Sigmoid colon (tissue), 7 donors: Measurements from ENCODE around the gene DCLK3. TPM values are rescaled to one million over a fixed set of nuclear protein-coding genes. Genes with fewer than 3 reads are reported as not detected.

Experiments used
- DNase-seq: peaks from one replicate; pipeline ENCODE4 v3.0.0-alpha.2; 2019
- H3K27ac ChIP-seq, 4 donors: fragments of 200-600 bp; sonication (generic); one replicate each; pipeline ENCODE4 v1.5.1; 2016 to 2019; ENCODE audit warnings: mild to moderate bottlenecking in 1 of 4
- H3K27me3 ChIP-seq, 3 donors: fragments of 200-600 bp; sonication (generic); one replicate each; pipeline ENCODE4 v1.5.1; 2019; ENCODE audit warnings: mild to moderate bottlenecking in 1 of 3
- H3K36me3 ChIP-seq, 4 donors: fragments of 200-600 bp; sonication (generic); one replicate each; pipeline ENCODE4 v1.5.1; 2016 to 2019
- H3K4me1 ChIP-seq, 4 donors: fragments of 200-600 bp; sonication (generic); one replicate each; pipeline ENCODE4 v1.5.1; 2017 to 2019
- H3K4me3 ChIP-seq, 4 donors: fragments of 200-600 bp; sonication (generic); one replicate each; pipeline ENCODE4 v1.5.1; 2017 to 2019; ENCODE audit warnings: mild to moderate bottlenecking in 2 of 4, moderate library complexity in 1 of 4
- H3K9me3 ChIP-seq, 4 donors: fragments of 200-600 bp in 3 of 4; sonication (generic) in 3 of 4; one replicate each; pipeline versions ENCODE4 v1.5.1 to v1.6.1; 2013 to 2019
- EP300 ChIP-seq, 4 donors: sonication (generic); formaldehyde crosslinking; IDR thresholded peaks; one replicate each; pipeline ENCODE4 v1.6.1; 2017; ENCODE audit warnings: antibody characterized with exemption in 4 of 4
- POLR2A ChIP-seq, 2 donors: fragments of 450-650 bp; IDR thresholded peaks; one replicate each; pipeline ENCODE4 v1.6.1; 2016; ENCODE audit warnings: antibody characterized with exemption in 2 of 2, mild to moderate bottlenecking in 2 of 2, moderate library complexity in 2 of 2
- POLR2AphosphoS5 ChIP-seq, 4 donors: sonication (generic); formaldehyde crosslinking; IDR thresholded peaks; one replicate each; pipeline ENCODE4 v1.6.1; 2017; ENCODE audit warnings: antibody characterized with exemption in 4 of 4
- WGBS, 2 donors: extraction: QIAGEN DNeasy Blood & Tissue Kit; methylation state at CpG; one replicate each; pipeline ENCODE4 v1.1.7; 2013; 5-methylcytosine and 5-hydroxymethylcytosine counted together
- intact Hi-C: fragments of 100-400 bp; cut with DNase I; formaldehyde crosslinking; loops from one replicate; pipeline ENCODE4 v1.15.1; 2023
- polyA plus RNA-seq, 3 donors: library from polyadenylated mRNA; stranded (reverse); fragments of 200-250 nt; gene quantifications; one replicate each; pipeline ENCODE4 v1.2.3, GENCODE V29; 2013
- total RNA-seq, 4 donors: library from RNA; depleted of rRNA; stranded (reverse); fragments of >200 nt; gene quantifications; one replicate each; pipeline ENCODE4 v1.1.0, GENCODE V29; 2016
- TF ChIP-seq, protein P1 (sequence below), 4 experiments: fragments of 450-650 bp in 3 of 4; fragments of 200-600 bp in 1 of 4; IDR thresholded peaks; one replicate each; pipeline ENCODE4 v1.5.1; 2016 to 2019; ENCODE audit warnings: antibody characterized with exemption in 4 of 4, mild to moderate bottlenecking in 3 of 4, moderate library complexity in 2 of 4
- donor health status: healthy with polysubstance abuse.
- donor health status: Bipolar disorder and iron deficiency.
- donor health status: healthy.

Gene DCLK3
- total and polyA plus RNA-seq, 7 donors: 0.12 to 0.36 (median 0.23) TPM; not detected in 2

DNA sequence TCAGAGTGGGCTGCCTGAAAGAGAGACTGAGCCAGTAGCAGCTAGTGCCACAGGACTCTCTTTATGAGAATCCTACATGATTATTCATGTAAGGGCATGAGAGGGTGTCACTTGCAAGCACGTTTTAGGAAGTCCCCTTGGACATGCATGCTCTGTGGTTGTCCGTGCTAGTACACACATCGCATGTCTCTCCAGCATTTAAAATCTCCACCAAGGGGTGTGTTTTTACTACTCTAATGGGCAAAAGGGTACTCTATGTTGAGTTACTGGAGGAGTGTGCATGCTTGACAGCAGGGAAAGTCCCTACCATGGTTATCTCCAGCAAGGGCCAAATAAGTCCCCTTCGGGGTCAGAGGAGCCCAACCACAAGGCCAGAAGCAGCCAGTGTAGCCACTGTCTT, 70.7 kb downstream of the DCLK3 start:
- H3K4me3 ChIP-seq: no peak overlapping the region
- peaks cover 0 to 12% (median 0%) of the 10 kb centered on the region in 4 donors for H3K4me1 ChIP-seq
- intact Hi-C loops: no loop called here
- no peaks in the 10 kb centered on the region for H3K36me3 ChIP-seq
- no peaks in the 10 kb centered on the region for H3K27me3 ChIP-seq
- no peak overlapping the region for H3K27ac ChIP-seq
- WGBS, 2 donors: 82 to 91% methylated on average over 4 of the region's 4 CpGs
- peaks cover 0 to 6% (median 0%) of the 10 kb centered on the region in 4 donors for H3K9me3 ChIP-seq
- DNase-seq: no peak
- no peak for TF ChIP-seq EP300 (IDR thresholded peaks at IDR 0.05)
- no peak for TF ChIP-seq POLR2AphosphoS5 (IDR thresholded peaks at IDR 0.05)
- TF ChIP-seq, protein P1, sequence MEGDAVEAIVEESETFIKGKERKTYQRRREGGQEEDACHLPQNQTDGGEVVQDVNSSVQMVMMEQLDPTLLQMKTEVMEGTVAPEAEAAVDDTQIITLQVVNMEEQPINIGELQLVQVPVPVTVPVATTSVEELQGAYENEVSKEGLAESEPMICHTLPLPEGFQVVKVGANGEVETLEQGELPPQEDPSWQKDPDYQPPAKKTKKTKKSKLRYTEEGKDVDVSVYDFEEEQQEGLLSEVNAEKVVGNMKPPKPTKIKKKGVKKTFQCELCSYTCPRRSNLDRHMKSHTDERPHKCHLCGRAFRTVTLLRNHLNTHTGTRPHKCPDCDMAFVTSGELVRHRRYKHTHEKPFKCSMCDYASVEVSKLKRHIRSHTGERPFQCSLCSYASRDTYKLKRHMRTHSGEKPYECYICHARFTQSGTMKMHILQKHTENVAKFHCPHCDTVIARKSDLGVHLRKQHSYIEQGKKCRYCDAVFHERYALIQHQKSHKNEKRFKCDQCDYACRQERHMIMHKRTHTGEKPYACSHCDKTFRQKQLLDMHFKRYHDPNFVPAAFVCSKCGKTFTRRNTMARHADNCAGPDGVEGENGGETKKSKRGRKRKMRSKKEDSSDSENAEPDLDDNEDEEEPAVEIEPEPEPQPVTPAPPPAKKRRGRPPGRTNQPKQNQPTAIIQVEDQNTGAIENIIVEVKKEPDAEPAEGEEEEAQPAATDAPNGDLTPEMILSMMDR (IDR thresholded peaks at IDR 0.05): no peak
- TF ChIP-seq POLR2A (IDR thresholded peaks at IDR 0.05): no peak

DNA sequence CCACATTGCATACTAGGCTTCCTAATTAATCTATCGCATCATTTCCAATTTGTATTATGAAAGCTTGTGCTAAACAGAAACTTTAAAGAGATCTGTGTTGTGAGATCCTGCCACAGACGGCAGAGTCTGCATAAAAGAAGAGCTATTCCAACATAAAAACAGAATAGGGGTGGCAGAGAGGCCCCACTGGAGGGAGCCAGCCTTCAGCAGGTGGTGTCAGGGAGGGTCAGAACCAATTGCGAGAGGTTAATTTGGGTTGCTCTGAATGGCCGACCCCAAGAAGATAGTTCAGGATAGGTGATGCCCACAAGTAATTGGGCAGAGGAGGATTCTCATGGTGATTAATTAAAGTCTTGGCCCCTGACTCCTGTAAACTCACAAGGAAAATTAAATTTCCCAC, 74.8 kb downstream of the DCLK3 start:
- H3K36me3 ChIP-seq: no peaks in the 10 kb centered on the region
- intact Hi-C loops: no loop called here
- H3K27ac ChIP-seq: no peak overlapping the region
- no peak for DNase-seq
- no peaks in the 10 kb centered on the region for H3K27me3 ChIP-seq
- peaks cover 0 to 6% (median 0%) of the 10 kb centered on the region in 4 donors for H3K9me3 ChIP-seq
- no peaks in the 10 kb centered on the region for H3K4me1 ChIP-seq
- TF ChIP-seq POLR2AphosphoS5 (IDR thresholded peaks at IDR 0.05): no peak
- no peak for TF ChIP-seq POLR2A (IDR thresholded peaks at IDR 0.05)
- TF ChIP-seq, protein P1 (IDR thresholded peaks at IDR 0.05): no peak
- no peak for TF ChIP-seq EP300 (IDR thresholded peaks at IDR 0.05)
- H3K4me3 ChIP-seq: no peak overlapping the region
- 71 to 79% methylated on average over 4 of the region's 4 CpGs for WGBS, 2 donors

DNA sequence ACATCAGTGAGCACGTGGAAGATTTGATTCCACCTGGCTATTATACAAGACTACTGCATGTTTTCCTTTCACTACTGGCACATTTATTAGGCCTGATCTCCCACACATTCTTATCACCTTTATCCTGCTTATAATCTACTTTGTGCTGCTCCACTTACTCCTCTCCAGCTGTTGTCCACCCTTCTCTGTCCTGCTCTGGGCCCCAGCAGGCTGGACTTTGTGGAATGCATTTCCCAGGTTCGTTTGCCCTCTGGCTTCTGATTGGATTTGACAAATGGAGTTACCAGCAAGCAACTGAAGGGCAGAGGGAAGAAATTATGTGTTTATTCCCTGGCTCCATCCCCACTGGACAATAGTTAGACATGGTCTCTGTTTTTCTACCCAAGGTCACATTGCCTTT, 75.5 kb downstream of the DCLK3 start:
- TF ChIP-seq EP300 (IDR thresholded peaks at IDR 0.05) (no peak), POLR2A (IDR thresholded peaks at IDR 0.05) (no peak), POLR2AphosphoS5 (IDR thresholded peaks at IDR 0.05) (no peak)
- TF ChIP-seq, protein P1 (IDR thresholded peaks at IDR 0.05): no peak
- Histone ChIP-seq H3K4me3 (no peak overlapping the region), H3K4me1 (no peaks in the 10 kb centered on the region), H3K27ac (no peak overlapping the region), H3K9me3 (peaks cover 0 to 6% (median 0%) of the 10 kb centered on the region in 4 donors), H3K36me3 (no peaks in the 10 kb centered on the region), H3K27me3 (no peaks in the 10 kb centered on the region)
- 15 to 57% methylated on average over 2 of the region's 2 CpGs for WGBS, 2 donors
- DNase-seq: no peak
- intact Hi-C loops: no loop called here

DNA sequence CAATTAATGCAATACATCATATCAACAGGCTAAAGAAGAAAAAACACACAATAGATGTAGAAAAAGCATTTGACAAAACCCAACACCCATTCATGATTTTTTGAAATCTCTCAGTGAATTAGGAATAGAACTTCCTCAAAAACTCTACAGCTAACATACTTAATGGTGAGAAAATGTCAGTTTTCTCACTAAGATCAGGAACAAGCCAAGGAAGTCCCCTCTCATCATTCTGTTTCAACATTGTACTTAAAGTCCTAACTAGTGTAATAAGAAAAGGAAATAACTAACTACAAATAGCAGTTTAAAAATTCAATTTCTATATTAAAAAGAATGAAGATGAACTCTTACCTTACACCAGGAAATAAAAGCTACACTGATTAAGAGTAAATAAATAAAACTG, 77.8 kb downstream of the DCLK3 start:
- Histone ChIP-seq H3K36me3 (no peaks in the 10 kb centered on the region), H3K27ac (no peak overlapping the region), H3K27me3 (no peaks in the 10 kb centered on the region), H3K4me3 (no peak overlapping the region), H3K4me1 (no peaks in the 10 kb centered on the region), H3K9me3 (no peaks in the 10 kb centered on the region)
- intact Hi-C loops: no loop called here
- no peak for DNase-seq
- no peak for TF ChIP-seq POLR2AphosphoS5 (IDR thresholded peaks at IDR 0.05)
- TF ChIP-seq, protein P1 (IDR thresholded peaks at IDR 0.05): no peak
- TF ChIP-seq EP300 (IDR thresholded peaks at IDR 0.05): no peak
- TF ChIP-seq POLR2A (IDR thresholded peaks at IDR 0.05): no peak

DNA sequence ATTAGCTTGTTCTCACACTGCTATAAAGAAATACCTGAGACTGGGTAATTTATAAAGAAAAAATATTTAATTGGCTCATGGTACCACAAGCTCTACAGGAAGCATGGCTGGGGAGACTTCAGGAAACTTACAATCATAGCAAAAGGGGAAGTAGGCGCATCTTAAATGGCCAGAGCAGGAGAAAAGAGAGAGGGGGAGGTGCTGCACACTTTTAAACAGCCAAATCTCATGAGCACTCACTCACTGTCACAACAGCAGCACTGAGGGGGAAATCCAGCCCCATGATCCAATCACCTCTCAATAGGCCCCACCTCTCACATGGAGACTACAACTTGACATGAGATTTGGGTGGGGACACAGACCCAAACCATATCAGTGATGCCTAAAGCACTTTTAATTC, 82.5 kb downstream of the DCLK3 start:
- 60 to 89% methylated on average over 1 of the region's 1 CpG for WGBS, 2 donors
- Histone ChIP-seq H3K4me1 (no peaks in the 10 kb centered on the region), H3K27ac (no peak overlapping the region), H3K4me3 (no peak overlapping the region), H3K27me3 (no peaks in the 10 kb centered on the region), H3K36me3 (no peaks in the 10 kb centered on the region), H3K9me3 (peaks cover 0 to 14% (median 3%) of the 10 kb centered on the region in 4 donors)
- intact Hi-C loops: no loop called here
- no peak for DNase-seq
- no peak for TF ChIP-seq POLR2AphosphoS5 (IDR thresholded peaks at IDR 0.05)
- TF ChIP-seq, protein P1 (IDR thresholded peaks at IDR 0.05): no peak
- TF ChIP-seq POLR2A (IDR thresholded peaks at IDR 0.05): no peak
- TF ChIP-seq EP300 (IDR thresholded peaks at IDR 0.05): no peak
